ENCODE measurements around the gene ZNF281.

The ZNF281 gene

DNA sequence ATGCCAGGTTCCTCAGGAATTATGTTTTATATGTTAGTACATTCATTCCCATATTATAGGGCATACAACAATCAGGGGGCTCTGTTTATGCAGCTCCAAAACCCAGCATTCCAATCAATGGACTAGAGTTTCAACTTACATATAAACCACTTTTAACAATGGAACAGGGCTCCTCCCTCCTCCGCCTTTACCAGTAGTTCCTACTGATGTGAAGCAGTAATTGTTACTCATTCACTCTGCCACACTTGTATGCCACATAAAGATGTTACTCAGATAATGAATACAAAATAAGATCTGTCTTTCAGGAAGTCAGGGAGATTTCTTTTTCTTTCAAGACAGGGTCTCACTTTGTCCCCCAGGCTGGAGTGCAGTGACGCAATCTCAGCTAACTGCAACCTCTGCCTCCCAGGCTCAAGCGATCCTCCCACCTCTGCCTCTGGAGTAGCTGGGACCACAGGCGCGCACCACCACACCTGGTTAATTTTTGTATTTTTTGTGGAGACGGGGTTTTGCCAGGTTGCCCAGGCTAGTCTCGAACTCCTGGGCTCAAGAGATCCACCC, 17.1 kb downstream of the ZNF281 start:
- in situ Hi-C loops (cut with MboI; ENCODE audit: low sequenced_read_pairs): no loop called here

DNA sequence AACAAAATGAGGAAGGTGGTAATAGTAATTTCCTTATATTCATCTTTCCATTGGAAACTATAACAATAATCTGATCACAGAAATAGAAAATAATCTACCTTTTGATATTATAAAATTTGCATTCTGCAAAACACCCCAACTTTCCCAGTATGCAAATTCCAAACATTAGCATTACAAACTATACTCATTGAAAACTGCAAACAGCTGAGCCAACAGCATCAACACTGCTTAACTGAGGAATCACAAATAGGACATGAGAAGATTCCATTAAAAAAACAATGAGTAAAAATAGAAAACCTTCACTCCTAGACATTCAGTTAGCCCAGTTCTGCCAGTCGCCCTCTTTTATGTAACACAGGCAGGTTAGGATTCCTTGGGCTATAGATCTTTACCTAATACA, 18.1 kb downstream of the ZNF281 start:
- in situ Hi-C loops (cut with MboI; ENCODE audit: low sequenced_read_pairs): no loop called here

DNA sequence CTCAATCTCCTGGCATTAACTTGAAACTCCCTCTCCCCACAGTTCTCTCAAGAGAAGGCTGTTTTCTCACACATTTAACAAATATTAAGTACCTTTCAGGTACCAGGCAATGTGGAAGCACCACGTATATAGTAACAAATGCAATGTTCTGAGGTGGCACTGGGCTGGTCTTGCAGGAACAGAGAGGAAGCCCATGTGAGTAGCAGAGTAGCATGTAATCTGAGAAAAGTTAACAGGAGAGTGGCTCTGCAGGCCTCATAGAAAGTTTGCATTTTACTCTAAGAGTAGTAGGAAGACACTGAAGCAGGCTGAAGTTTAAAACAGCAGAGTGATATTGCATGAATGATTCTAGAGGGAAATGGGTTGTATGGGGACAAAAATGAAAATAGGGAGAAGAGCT, 21.0 kb downstream of the ZNF281 start:
- in situ Hi-C loops (cut with MboI; ENCODE audit: low sequenced_read_pairs): no loop called here

DNA sequence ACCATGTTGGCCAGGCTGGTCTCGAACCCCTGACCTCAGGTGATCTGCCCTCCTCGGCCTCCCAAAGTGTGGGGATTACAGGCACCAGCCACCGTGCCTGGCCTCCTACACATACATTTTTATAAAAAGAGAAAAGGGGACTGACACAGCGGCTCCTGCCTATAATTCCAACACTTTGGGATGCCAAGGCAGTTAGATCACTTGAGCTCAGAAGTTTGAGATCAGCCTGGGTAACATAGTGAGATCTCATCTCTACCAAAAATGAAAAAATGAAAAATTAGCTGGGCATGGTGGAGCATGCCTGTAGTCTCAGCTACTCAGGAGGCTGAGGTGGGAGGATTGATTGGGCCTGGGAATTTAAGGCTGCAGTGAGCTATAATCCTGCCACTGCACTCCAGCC, 23.4 kb downstream of the ZNF281 start:
- in situ Hi-C loops (cut with MboI; ENCODE audit: low sequenced_read_pairs): no loop called here

DNA sequence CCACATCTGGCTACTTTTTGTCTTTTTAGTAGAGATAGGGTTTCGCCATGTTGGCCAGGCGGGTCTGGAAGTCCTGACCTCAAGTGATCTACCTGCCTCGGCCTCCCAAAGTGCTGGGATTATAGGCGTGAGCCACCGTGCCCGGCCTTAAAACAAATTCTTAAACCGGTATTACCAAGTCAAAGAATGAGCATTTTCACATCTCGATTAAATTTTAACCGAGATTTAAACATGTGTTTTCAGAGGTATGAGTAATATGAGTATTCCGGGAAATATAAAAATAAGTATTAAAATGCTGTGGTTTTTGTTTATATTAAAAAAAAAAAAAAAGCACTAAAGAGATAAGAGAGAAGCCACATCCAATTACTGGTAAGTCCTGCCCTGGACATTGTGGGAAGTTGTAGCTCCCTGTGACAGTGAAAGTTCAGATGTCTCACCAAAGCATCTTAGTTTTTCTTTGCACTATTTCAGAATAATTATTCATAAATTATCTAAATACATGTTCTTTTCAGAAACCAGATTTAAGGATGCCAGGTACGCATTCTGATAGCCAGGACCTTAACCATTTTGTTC, 24.9 kb downstream of the ZNF281 start:
- in situ Hi-C loops (cut with MboI; ENCODE audit: low sequenced_read_pairs): no loop called here

DNA sequence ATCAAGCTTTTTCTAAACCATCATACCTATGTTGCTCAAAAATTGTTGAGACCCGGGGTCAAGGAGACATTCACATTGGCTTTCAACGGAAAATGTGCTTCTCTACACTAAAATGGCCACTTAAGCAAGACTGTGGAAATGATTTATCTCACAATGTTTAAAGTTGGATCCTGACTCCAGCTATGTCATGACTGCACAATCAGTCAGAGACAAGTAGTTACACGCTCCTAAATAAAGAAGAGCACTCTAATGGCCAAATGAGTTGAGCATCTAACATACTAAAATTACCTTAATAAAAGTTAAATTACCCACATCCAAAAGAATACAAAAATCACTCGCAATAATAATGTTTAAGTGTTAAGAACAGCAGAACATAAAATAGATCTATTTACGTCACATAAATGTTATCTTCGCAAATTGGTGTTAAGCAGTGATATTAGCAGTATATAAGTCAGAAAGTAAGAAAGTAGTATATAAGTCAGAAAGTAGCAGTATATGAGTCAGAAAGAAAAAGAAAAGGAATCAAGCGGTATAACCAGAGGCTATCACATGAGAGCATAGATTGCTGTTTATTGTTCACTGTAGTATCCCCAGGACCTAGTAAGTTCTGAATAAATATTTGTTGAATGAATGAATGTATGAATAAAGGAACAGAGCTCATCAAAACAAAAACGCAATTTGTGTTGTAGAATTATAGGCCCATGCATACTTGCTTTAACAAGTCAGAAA, 28.4 kb downstream of the ZNF281 start:
- in situ Hi-C loops (cut with MboI; ENCODE audit: low sequenced_read_pairs): no loop called here

DNA sequence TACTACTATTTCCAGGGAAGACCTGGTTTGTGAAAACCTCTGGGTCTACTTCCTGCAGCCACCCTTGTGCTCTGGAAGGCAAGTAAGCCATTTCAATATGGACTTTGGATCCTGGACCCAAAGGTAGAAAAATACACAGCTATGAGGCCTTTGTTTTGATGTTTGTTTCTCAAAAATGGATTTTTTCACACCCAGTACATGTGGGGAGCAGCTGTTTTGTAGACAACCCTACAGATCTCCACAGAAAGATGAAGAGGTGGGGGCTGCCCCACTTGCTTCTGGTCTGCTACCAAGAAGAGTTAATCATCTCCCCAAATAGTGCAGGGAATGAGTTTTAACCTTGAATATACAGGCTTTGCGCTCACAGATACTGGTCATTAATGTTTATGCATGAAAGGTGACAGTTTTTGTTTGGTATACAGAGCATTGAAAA, 29.2 kb downstream of the ZNF281 start:
- in situ Hi-C loops (cut with MboI; ENCODE audit: low sequenced_read_pairs): no loop called here

DNA sequence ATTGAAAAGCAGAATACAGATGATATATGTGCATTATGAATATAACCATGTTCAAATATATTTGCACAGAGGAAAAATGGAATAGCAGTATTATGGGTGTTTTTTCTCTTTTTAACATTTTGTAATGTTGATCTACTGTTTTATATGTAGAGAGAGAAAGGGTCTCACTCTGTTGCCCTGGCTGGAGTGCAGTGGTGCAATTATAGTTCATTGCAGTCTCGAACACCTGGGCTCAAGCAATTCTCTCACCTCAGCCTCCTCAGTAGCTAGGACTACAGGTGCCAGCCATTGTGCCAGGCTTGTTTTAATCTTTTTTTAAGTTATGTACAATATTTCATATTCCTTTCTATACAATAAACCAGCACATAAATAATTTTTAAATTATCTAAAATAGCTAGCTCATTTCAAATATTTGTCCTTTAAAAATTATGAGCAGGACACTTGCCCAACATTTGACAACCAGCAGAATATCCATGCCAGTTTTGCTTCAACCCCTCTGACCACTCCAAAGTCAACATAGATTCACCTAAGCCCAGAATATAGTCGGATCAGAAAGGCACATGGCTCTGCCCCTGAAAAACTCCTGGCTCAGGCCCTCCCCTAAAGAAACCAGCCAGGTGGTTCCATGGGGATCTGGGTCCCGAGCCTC, 29.8 kb downstream of the ZNF281 start:
- in situ Hi-C loops (cut with MboI; ENCODE audit: low sequenced_read_pairs): no loop called here

DNA sequence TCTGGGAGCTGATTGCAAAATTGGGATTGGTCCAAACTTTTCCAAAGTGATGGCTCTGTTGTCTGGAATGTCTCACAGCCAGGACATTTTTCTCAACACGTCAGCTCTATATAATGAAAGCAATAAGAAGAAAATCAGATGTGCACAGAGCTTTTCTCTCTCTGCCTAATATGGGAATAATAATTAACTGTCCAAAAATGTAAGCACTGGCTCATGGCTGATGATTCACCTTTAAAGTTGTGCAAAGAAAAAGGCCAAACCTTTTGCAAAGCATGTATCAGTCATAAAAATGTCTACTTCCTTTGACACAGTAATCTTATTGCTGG, 30.4 kb downstream of the ZNF281 start:
- in situ Hi-C loops (cut with MboI; ENCODE audit: low sequenced_read_pairs): no loop called here

DNA sequence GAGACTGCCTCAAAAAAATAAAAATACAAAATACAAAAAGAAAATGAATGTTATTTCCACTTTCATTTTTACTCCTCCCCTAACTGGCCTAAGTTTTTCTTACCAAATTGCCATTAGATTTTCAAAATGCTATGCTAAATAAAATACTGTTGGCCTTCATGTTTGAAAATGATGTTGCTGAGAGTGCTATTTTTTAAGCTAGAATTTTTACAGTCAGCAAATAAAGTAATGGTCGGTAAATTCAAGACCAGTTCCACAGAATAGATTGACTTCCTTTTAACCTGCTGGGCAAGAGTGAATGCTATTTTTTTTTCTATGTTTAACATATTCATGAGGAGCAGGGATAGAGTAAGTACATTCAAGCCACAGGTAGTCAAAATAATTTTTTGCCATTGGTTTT, 31.7 kb downstream of the ZNF281 start:
- in situ Hi-C loops (cut with MboI; ENCODE audit: low sequenced_read_pairs): no loop called here

DNA sequence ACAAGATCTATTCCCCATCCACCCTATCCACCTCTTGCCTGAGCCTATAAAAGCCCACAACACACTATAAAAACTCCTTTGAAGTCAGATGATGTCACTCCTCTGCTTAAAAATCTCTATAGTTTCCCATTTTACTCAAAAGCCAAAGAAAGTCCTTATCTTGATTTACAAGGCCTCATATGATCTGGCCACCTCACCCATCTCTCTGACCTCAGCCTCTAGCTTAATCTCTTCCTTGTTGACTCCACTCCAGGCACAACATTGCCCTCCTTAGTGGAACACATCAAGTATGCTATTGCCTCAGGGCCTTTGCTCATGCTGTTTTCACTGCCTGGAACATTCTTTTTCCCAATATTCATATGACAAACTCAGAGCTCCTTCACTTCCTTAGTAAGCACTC, 33.3 kb downstream of the ZNF281 start:
- in situ Hi-C loops (cut with MboI; ENCODE audit: low sequenced_read_pairs): no loop called here

DNA sequence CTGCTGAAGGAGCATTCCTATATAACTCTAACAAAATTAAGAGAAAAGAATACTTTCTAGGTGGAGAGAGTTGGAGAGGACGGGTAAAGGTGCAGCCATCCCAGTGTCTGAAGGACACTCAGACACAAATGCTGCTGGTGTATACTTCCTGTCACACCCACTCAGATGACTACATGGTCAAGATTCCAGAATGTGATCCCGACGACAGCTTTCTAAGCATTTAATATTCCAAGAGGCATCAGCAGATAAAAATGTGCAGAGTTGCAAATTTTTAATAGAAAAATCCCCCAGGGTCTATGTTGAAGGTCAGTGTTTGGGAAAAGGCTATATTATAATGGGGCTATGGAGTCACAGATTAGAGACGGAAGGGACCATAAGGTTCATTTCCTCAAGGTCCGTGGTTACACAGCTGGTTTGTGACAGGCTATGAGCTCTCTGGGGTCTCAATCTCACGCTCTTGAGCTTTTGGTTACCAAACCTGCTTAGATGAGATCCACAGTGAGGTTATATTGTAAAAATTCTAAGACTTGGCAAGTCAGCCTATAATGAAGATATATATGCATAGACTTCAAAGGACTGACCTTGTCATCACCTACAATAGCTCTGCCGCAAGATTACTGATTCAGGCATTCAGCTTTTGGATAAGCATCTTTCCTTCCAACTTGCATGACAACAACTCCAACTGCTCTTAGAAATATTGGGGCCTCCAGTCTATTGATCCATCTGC, 35.1 kb downstream of the ZNF281 start:
- in situ Hi-C loops (cut with MboI; ENCODE audit: low sequenced_read_pairs): no loop called here

DNA sequence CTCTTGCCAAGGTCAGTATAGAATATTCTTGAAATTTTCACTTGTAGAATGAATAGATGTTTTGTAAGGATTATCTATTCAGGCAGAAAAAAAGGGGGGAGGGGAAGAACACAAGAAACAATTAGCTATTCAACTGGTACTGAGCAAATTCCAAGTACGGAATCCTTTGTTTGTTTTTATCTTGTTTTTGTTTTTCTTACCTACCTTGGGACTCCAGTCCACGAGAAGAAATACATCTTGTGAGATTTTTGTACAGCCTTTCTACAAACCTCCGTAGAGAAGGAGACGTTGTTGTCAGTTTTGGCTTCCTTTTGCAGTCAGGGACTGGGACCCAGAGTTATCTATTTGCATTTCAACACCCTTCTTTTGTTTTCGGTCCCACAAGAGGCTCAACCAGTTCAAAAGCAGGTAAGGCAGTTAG, 36.0 kb downstream of the ZNF281 start:
- in situ Hi-C loops (cut with MboI; ENCODE audit: low sequenced_read_pairs): no loop called here

DNA sequence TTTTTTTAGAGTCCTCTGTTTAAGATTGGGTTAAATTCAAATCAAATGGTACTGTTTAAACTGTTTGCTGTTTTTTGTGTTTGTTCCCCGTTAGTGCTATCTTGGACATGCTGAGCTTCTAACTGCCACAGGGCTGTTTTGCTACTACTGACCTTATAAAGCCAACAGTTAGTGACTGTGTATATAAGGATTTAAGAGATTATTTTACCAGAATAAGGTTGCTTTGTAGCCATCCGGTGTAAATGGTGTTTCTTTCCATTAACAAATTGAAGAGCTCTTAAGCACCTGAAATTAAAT, 37.0 kb downstream of the ZNF281 start:
- in situ Hi-C loops (cut with MboI; ENCODE audit: low sequenced_read_pairs): no loop called here

DNA sequence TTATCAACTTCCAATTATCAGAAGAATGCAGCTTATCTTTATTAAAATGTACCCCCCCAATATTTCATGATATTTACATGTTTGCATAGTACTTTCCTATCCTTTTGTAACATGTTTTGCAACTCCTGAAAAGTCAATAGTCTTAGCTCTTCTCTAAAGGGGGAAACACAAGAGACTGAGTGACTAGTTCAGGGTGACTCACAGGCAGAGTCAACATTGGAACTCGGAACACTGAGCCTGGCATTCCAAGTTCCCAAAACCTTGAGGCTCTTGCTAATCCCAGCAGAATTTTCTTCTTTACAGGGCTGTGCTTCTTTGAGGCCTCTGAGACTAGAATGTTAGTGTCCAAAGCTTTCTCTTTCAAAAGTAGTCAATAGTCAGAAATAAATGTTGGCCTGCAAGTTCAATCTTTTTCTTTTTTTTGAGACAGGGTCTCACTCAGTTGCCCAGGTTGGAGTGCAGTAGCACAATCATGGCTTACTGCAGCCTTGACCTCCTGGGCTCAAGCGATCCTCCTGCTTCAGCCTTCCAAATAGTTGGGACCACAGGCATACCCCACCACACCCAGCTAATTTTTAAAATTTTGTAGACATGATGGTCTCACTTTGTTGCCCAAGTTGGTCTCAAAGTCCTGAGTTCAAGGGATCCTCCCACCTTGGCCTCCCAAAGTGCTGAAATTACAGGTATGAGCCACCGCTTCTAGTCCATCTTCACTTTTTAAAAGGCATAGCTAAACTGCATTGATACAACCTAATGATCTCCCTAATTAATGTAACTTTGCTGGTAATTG, 37.5 kb downstream of the ZNF281 start:
- in situ Hi-C loops (cut with MboI; ENCODE audit: low sequenced_read_pairs): no loop called here

DNA sequence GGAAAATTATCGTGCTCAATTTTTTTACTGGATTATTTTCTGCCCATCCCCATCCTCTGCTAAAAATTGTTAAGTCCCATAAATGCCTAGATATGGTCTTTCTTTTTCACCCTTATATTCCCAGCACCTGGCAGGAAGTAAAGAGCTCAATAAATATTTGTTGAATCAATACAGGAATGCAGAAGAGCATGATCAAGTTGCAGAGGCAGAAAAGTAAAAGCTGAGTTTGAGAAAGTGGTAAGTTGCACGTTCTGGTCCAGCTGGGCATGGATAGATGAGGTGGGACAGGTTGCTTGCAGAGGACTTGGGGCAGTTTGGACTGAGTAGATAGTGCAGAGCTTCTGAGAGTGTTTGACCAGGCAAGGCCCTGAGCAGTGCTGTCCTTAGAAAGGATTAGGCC, 40.1 kb downstream of the ZNF281 start:
- in situ Hi-C loops (cut with MboI; ENCODE audit: low sequenced_read_pairs): no loop called here

DNA sequence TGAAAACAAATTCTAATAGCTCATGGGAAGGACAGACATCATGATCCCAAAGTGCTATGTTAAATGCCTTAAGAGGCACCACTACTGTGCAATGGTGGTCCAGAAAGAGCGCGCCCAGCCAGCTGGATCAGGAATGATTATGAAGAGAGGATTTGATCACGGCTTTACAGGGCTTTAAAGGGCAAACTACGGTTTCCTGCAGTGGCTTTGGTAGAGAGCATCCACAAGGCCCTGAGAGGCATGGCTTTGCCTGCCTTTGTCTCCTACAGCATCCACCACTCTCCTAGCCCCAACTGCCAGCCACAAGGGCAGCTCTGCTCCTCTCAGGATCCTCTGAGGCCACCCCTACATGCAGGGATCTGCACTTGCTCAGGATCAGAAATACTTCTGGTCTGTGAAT, 40.7 kb downstream of the ZNF281 start:
- in situ Hi-C loops (cut with MboI; ENCODE audit: low sequenced_read_pairs): no loop called here

DNA sequence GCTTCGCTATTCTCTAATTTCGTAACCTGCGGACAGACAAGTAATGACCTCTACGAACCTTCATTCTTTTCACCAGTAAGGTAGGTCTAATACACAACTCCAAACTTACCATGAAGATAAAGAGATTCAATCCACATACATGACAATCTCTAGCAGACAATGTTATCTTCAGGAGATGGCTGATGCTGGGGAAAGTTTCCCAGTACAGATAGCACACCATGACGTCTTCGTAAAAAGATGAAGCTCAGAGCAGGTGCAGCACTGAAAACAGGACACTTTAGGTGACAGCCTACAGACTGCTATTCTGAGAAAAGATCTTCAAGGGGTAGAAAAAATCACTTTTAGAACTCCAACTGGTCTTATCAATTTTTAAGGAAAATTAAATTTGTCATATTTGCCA, 41.3 kb downstream of the ZNF281 start:
- in situ Hi-C loops (cut with MboI; ENCODE audit: low sequenced_read_pairs): no loop called here

DNA sequence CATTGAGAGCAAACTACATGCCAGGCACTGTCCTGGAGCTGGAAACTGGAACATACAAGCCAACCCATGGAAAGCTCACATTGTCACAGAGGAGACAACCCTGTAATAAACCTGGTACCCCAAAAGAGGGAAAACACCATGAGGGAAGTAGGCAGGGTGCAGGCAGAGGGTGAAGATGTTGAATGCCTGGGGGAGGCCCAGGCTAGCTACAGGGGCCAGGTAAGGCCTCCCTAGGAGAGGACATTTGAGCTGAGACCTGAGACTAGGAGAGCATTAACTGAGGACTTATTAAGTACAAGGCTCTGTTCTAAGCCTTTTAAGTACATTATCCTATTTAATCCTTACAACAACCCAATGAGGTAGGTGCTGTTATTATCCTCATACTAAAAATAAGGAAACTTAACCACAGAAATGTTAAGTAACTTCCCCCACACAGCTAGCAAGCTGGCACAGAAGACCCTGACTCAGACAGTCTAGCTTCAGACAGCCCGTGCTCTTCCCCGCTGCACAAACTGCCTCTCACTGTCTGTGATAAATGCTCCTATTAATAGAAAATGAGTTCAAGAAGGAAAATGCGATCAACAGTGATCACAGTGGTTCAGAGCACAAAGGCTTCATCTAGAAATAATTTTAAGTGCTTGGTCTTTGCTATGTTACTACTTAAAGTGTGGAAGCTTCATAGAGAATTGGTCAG, 41.8 kb downstream of the ZNF281 start:
- in situ Hi-C loops (cut with MboI; ENCODE audit: low sequenced_read_pairs): no loop called here

DNA sequence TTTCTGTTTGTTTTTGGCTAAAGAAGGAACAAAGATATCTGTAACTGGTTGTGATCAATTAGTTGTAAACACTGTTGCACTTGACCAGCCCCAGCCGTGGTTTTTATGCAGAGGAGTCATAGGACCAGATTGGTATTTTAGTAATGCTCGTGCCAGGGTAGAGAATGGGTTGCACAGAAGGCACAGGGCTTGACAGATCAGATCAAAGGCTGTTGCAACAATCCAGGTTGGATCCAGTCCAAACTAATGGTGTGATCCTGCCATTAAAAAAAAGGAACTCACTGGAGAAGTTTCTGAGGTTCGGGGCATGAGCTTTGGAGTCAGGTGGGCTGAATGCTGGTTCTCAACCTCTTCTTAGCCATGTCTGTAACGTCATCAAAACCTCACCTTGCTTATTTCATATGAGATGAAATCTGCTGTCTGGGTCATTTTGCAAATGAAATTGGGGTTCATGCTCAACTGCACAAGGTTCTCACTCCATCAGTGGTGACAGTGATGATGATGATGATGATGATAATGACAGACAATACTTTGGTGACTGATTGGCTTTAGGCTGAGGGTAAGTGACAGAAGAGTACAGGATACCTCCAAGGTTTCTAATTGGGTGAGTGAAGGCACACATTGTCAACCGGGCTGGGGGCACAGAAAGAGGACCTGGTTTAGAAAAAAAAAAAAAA, 43.1 kb downstream of the ZNF281 start:
- in situ Hi-C loops (cut with MboI; ENCODE audit: low sequenced_read_pairs): no loop called here

Data from hTERT RPE-1 (cell line).